CD4-positive, alpha-beta T cell treated with Interferon gamma for 1 hour (primary cell): ENCODE results near the gene PGBD5.
"Not testable (repeated sequence)": the region's sequence is repeated elsewhere in the genome, so short reads cannot be mapped to it uniquely, and the experiment has no call there.

ENCODE experiments used
- DNase-seq: peaks from one replicate; pipeline ENCODE4 v3.0.0-alpha.2; 2020

PGBD5 gene

DNA sequence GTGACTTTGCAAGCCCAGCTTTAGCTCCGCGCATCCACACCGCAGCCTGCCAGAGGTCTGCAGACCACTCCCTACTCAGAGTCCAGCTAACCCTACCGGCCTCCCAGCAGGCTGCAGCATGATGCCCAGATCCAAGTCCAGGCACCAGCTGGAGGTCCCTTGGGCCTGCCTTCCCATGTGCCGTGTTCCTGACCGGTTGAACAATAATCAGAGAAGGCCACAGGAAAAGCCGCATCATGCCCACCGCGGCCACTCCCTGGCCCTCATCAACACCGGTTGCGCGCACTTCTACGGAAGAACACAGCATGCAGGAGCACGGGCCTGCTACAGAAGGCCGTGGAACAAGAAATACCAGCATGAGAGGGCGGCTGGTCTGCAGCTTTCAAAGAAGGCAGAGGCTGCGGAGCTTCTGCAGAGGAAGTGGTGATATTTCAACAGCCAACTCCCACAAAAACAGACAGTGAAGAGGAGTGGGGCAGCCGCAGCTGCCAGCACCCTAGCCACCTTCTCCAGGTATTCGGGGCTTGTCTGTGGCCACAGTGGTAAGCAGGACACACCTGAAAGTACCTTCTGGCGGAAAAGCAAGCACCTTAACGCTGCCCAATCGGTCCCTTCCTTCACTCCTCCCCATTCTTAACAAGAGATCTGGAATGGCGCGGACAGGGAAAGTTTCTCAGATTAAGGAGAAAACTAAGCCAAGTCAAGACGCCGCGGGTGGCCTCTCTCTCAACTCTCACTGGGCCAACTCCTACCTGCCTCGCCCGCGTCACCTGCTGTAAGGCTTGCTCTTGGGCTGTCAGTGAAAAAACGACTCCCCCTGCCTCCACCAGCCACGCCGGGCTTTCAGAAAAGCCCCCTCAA, 1.5 kb downstream of the PGBD5 start:
- DNase-seq: no peak

- no peak for DNase-seq
These were observed 2.2 kb downstream of the PGBD5 start for GRCh38 chr1:230423951-230424350.

DNA sequence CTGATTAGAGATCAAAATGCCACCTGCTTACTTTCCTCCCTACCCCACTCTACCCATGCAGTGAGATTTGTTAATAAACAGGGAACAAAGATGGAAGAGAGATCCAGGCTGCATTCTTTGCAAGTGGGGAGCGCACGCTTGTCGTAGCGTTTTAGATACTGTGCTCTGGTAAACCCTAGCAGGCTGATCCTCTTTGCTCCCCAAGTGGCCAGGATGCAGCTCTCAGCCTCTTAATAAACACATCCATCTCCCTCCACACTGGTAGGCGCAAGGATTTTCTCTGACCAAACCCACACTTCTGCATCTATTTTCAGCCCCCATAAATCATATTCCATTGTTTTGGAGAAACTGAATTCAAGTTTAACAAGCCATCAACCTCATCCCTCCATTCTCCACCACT, 2.9 kb downstream of the PGBD5 start:
- no peak for DNase-seq

DNA sequence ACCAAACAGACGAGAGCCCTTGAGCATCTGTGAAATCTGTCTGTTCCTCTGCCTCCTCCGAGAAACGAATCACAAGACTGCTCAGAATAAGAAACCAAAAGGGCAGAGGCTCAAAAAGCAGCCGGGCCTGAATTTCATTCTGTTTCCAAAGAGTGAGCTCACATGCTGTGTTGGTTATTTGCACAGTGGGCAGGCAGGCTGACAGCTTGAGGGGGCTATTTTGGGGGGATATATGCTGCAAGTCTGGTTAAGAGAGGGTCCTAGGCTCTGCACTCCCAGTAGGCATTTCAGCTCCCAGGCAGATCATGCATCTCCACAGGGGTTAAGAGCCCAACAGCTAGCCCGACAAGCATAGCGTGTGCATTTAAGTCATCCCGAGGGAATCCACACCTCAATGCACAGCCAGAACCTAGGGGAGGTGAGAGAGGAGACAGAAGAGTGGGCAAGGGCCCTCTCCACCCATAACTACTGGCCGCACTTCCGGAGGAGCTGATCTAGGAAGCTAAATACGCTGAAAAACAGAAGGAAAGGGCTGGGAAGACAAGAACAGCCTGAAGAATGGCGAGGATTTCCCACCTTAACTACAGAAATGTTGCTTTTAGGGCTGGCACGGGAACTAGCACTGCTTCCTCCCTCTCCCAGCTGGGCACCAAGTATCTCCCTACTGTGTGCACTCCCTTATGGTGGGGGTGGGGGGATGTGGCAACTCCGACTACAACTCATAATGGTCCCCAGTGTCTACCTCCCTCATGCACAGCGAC, 3.7 kb downstream of the PGBD5 start:
- no peak for DNase-seq

- no peak for DNase-seq
These were observed 4.7 kb downstream of the PGBD5 start for GRCh38 chr1:230421481-230421880.

DNA sequence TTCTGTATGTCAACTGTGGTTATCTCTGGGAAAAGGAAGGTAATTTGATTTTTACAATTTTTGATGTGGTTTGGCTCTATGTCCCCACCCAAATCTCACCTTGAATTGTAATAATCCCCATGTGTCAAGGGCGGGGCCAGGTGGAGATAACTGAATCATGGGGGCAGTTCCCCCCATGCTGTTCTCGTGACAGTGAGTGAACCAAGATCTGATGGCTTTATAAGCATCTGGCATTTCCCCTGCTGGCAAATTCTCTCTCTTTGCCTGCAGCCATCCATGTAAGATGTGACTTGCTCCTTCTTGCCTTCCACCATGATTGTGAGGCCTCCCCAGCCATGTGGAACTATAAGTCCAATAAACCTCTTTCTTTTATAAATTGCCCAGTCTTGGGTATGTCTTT, 5.8 kb downstream of the PGBD5 start:
- not testable (repeated sequence) for DNase-seq

- no peak for DNase-seq
These were observed 9.7 kb downstream of the PGBD5 start for GRCh38 chr1:230416430-230416829.

- no peak for DNase-seq
These were observed 10.6 kb downstream of the PGBD5 start for GRCh38 chr1:230415405-230416132.

DNA sequence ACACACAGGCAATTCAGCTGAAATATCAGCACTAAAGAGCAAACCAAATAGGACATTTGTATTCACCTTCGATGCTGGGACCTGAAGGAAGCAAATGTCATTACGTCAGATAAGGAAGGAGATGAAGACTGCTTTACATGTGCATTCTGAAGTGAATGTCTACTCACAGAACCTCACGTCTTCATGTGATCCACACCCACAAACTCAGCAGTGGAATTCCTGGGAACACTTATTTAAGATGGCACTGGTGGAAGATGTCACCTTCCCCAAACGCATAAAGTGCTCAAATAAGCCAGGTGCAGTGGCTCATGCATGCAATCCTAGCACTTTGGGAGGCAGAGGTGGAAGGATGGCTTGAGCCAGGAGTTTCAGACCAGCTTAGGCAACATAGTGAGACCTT, 11.4 kb downstream of the PGBD5 start:
- DNase-seq: no peak

DNA sequence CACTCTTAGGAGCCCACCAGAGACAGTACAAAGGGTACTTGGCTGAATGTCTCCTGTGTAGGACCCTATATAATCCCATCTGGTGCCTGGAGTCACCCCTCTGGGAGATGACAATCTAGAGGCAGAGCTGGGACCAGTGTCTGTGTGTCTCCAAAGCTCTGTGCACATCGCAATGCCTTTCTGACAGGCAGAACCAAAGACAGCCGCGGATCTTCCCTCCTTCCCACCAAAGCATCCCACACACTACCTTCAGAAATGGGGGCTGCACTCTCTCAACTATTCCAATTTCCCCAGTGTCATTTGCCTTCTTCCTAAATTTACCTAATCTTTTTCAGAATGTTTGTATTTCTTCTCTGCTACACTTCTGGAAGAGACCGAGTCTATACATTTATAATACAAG, 12.0 kb downstream of the PGBD5 start:
- DNase-seq: no peak

DNA sequence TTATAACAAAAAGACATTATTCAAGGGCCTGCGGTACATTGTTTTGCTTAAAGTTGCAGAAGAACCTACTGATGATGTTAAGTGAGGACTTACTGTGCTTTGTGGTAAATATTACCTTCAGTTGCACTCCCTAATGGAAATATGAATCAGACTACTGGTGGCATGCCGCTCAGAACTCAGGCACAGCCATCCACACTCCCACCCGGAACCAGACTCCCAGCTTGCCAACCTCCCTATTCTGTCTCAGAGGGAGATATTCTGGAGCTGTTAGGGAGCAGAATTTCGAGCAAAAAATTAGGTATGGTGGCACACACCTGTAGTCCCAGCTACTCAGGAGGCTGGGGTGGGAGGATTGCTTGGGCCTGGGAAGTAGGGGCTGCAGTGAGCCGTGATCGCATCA, 13.1 kb downstream of the PGBD5 start:
- no peak for DNase-seq

GRCh38 chr1:230408971-230409370, 17.2 kb downstream of the PGBD5 start:
- no peak for DNase-seq

DNA sequence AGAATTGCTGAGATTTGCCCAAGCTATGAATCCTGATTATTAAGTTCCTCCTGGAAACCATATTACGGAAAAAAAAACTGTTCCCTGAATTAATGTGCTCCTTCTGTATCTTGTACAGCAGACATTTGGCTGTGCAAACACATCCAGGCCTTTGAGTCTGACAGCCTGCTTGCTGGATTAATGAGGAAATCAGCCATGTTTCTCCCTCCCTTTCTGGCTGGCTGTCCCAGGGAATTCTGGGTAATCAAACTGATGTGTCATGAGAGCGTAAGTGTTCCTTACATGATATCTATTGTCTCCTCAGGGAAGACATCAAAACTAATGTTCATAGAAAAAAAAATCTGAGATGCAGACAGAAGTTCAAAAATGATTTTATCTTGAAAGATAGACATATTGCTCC, 18.8 kb downstream of the PGBD5 start:
- no peak for DNase-seq

- DNase-seq: not testable (repeated sequence)
These were observed 19.4 kb downstream of the PGBD5 start for GRCh38 chr1:230406727-230407126.

DNA sequence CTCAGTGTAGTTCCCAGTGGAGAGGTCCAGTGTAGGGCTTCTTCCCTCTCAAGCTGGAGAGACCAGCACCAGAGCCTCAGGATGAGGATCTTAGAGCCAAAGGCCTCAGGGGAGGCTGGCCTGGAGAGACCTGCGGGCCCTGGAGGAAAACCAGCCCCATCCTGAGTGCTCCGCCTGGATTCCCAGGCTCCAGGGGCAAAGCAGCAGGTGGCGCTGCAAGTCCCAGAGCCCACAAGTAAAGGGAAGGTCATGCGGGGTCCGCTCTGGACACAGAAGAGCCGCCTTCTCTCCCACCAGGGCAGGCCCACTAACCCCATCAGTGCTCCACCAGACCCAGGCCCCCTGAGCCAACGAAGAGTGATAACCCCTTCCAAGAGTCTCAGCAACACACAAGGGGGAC, 22.7 kb downstream of the PGBD5 start:
- no peak for DNase-seq

GRCh38 chr1:230401763-230402294, 24.3 kb downstream of the PGBD5 start:
- no peak for DNase-seq

- DNase-seq: no peak
These were observed 25.0 kb downstream of the PGBD5 start for GRCh38 chr1:230401101-230401500.

- DNase-seq: no peak
These were observed 26.2 kb downstream of the PGBD5 start for GRCh38 chr1:230400007-230400344.

- DNase-seq: no peak
These were observed 26.7 kb downstream of the PGBD5 start for GRCh38 chr1:230399321-230400006.

DNA sequence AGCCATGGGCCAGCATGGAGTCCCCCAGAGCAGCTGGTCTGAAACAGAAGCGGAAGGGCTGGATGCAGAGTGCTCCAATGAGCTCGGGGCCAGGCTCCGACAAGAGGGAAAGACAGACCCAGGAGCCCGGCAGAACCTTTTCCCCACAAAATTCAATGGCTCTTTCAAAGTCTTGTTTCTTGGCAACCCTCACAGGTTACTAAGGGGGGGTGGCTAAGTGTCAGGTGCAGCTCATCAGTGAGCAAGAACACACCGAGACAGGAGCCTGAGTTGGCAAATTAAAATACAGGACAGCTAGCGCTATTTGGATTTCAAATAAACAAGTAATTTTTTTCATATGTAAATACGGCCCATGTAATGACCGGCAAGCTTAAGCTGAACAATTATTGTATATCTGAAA, 27.3 kb downstream of the PGBD5 start:
- DNase-seq: no peak

DNA sequence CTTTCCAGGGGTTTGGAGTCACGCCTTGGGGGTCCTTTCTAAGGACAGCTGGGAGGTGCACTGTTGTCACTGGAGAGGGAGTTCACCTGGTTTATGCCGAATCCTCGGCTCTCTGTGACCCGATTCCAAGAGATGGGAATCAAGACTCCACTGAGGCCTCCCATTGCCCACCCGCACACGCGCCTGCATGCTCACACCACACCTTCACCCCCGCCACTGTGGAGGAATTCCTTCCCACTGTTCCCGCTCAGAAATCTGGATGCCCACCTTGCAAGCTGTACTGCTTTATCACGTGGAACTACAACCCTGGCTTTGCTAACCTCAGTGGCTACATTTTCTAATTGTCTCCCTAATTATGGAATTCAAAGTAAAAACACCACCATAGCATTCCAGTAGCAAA, 29.2 kb downstream of the PGBD5 start:
- DNase-seq: no peak

- no peak for DNase-seq
These were observed 30.2 kb downstream of the PGBD5 start for GRCh38 chr1:230395932-230396331.

DNA sequence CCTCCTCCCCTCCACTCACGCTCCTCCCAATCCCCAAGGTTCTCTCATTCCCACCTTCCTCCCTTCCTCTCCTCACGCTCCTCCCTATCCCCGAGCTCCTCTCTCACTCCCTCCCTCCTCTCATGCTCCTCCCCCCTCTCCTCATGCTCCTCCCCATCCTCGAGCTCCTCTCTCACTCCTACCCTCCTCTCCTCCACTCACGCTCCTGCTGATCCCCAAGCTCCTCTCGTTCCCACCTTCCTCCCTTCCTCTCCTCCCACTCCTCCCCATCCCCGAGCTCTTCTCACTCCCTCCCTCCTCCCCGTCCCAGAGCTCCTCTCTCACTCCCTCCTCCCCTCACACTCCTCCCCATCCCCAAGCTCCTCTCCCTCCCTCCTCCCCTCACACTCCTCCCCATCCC, 31.4 kb downstream of the PGBD5 start:
- DNase-seq: no peak
